Progenitor cell of endocrine pancreas (in vitro differentiated cells): ENCODE measurements around the gene SFXN5. TPM values are rescaled to one million over a fixed set of nuclear protein-coding genes. Genes with fewer than 3 reads are reported as not detected.

Experiments used
- DNase-seq: peaks from one replicate; pipeline ENCODE4 v3.0.0; 2021; ENCODE audit warnings: low spot score; ENCODE audit not compliant: unreplicated experiment
- H3K27ac Mint-ChIP-seq: 2 replicates; pipeline ENCODE4 v1.8.0; 2021; ENCODE audit warnings: mild to moderate bottlenecking, moderate library complexity, mixed read lengths
- H3K27me3 Mint-ChIP-seq: 2 replicates; pipeline ENCODE4 v1.8.0; 2021; ENCODE audit warnings: mixed read lengths
- H3K36me3 Mint-ChIP-seq: 2 replicates; pipeline ENCODE4 v1.8.0; 2022; ENCODE audit warnings: mixed read lengths; ENCODE audit not compliant: insufficient read depth
- H3K4me1 Mint-ChIP-seq: 2 replicates; pipeline ENCODE4 v1.8.0; 2021; ENCODE audit warnings: low read depth, mixed read lengths
- H3K4me3 Mint-ChIP-seq: 2 replicates; pipeline ENCODE4 v1.8.0; 2021; ENCODE audit warnings: low read depth, mild to moderate bottlenecking, moderate library complexity, mixed read lengths
- H3K9me3 Mint-ChIP-seq: 2 replicates; pipeline ENCODE4 v1.8.0; 2021; ENCODE audit warnings: low read depth, mixed read lengths
- total RNA-seq: library from RNA; stranded (reverse); gene quantifications from 2 replicates; pipeline ENCODE4 v1.2.1, GENCODE V29; 2021
- TF ChIP-seq, protein P1 (sequence below): fragments of 200-600 bp; sonication (generic); IDR thresholded peaks from one replicate; pipeline ENCODE4 v1.5.0; 2021; ENCODE audit warnings: antibody characterized with exemption, mild to moderate bottlenecking; ENCODE audit not compliant: unreplicated experiment

The SFXN5 gene
- total RNA-seq, 1 donor from 2014 or later: 33.1 TPM

DNA sequence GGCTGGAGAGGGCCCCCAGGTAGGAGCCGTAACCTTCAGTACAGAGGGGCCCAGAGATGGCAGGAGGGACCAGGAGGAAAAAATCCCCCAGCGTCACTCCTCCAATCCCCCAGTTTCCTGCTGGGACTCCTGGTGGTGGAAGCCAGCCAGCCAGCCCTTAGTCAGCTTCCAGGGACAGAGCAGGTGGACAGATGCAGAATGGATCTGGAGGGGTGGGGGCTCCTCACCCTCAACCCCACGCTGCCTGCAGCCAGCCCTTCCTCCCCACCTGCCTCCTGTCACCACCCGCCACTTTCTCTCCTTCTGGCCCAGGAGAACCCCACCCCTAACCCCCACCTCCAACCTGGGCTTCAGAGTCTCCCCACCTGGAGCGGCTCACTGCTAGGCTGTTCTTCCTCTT is 133.1 kb downstream of the SFXN5 start:
- Mint-ChIP-seq H3K27ac (no peak overlapping the region), H3K9me3 (no peaks in the 10 kb centered on the region), H3K27me3 (peaks cover 37% of the 10 kb centered on the region), H3K4me1 (peaks cover 9% of the 10 kb centered on the region), H3K36me3 (no peaks in the 10 kb centered on the region), H3K4me3 (no peak overlapping the region)
- no peak for DNase-seq
- TF ChIP-seq, protein P1, sequence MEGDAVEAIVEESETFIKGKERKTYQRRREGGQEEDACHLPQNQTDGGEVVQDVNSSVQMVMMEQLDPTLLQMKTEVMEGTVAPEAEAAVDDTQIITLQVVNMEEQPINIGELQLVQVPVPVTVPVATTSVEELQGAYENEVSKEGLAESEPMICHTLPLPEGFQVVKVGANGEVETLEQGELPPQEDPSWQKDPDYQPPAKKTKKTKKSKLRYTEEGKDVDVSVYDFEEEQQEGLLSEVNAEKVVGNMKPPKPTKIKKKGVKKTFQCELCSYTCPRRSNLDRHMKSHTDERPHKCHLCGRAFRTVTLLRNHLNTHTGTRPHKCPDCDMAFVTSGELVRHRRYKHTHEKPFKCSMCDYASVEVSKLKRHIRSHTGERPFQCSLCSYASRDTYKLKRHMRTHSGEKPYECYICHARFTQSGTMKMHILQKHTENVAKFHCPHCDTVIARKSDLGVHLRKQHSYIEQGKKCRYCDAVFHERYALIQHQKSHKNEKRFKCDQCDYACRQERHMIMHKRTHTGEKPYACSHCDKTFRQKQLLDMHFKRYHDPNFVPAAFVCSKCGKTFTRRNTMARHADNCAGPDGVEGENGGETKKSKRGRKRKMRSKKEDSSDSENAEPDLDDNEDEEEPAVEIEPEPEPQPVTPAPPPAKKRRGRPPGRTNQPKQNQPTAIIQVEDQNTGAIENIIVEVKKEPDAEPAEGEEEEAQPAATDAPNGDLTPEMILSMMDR: no peak

DNA sequence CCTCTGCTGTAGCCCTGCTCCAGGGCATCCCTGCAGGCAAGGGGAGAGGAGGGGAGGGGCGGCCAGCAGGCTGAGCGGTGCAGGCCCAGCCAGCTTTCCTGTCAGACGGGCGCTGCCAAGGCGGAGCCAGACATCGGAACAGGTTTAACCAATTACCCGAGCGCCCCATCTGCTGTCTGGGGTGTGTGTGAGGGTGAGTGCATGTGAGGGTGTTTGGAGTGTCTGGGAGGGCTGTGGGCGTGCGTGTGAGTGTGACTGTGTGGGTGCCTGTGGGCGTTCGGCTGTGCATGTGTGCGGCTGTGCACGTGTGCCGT is 134.2 kb downstream of the SFXN5 start:
- H3K4me1 Mint-ChIP-seq: peaks cover 9% of the 10 kb centered on the region
- no peak overlapping the region for H3K4me3 Mint-ChIP-seq
- no peaks in the 10 kb centered on the region for H3K36me3 Mint-ChIP-seq
- H3K27ac Mint-ChIP-seq: no peak overlapping the region
- DNase-seq: no peak
- TF ChIP-seq, protein P1: no peak
- H3K9me3 Mint-ChIP-seq: no peaks in the 10 kb centered on the region
- peaks cover 42% of the 10 kb centered on the region for H3K27me3 Mint-ChIP-seq

DNA sequence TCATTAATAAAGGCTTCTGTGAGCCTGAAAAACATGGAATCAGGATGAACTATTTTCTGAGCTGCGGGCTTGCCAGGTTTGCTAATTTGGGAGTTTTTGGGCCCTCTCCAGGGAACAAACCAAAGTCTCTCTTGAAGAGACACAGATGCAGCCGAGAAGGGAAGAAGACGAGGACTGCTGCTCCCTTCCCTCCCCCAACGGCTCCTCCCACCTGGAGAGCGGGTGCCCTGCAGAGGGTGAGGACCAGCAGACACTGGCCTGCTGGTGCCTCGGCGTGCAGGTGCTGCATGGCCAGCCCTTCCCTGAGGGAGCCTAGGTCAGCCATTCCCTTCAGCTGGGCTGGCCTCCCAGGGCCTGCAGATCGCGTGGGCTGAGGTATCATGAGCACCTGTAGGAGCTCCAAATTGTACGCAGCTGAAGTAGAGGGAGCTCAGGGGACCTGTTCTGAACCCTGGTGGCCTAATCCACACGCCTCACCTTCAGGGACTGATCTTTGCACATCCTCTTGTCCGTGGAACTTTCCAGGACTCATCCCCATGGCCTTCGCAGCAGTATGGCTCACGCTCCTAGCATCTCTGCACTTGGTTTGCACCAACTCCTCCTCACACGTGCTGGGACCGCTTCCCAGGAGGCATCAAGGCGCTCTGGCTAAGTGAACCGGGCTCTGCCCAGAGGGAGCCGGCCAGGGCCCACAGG is 134.7 kb downstream of the SFXN5 start:
- H3K27me3 Mint-ChIP-seq: peaks cover 46% of the 10 kb centered on the region
- no peak for DNase-seq
- H3K27ac Mint-ChIP-seq: no peak overlapping the region
- H3K36me3 Mint-ChIP-seq: no peaks in the 10 kb centered on the region
- no peaks in the 10 kb centered on the region for H3K9me3 Mint-ChIP-seq
- H3K4me1 Mint-ChIP-seq: peaks cover 9% of the 10 kb centered on the region
- TF ChIP-seq, protein P1: no peak
- H3K4me3 Mint-ChIP-seq: no peak overlapping the region

DNA sequence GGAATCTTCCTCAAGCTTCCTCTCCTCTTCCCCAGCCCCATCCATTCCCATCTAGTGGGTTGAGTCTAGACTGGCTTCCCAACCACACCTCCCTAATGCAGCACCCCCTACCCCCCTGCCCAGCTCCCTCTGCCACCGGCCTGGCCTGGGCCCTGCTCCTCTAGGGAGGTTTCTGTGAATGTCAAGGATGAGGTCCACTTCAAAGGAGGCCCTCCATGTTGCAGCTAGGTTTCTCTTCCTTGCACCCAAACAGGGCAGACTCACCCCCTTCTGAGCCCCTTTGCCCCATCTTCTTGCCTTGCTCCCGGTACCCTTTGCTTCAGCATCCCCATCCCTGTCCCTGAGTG is 135.9 kb downstream of the SFXN5 start:
- TF ChIP-seq, protein P1: no peak
- Mint-ChIP-seq H3K4me3 (no peak overlapping the region), H3K27me3 (peaks cover 46% of the 10 kb centered on the region), H3K27ac (no peak overlapping the region), H3K4me1 (peaks cover 4% of the 10 kb centered on the region), H3K36me3 (no peaks in the 10 kb centered on the region), H3K9me3 (no peaks in the 10 kb centered on the region)
- no peak for DNase-seq

DNA sequence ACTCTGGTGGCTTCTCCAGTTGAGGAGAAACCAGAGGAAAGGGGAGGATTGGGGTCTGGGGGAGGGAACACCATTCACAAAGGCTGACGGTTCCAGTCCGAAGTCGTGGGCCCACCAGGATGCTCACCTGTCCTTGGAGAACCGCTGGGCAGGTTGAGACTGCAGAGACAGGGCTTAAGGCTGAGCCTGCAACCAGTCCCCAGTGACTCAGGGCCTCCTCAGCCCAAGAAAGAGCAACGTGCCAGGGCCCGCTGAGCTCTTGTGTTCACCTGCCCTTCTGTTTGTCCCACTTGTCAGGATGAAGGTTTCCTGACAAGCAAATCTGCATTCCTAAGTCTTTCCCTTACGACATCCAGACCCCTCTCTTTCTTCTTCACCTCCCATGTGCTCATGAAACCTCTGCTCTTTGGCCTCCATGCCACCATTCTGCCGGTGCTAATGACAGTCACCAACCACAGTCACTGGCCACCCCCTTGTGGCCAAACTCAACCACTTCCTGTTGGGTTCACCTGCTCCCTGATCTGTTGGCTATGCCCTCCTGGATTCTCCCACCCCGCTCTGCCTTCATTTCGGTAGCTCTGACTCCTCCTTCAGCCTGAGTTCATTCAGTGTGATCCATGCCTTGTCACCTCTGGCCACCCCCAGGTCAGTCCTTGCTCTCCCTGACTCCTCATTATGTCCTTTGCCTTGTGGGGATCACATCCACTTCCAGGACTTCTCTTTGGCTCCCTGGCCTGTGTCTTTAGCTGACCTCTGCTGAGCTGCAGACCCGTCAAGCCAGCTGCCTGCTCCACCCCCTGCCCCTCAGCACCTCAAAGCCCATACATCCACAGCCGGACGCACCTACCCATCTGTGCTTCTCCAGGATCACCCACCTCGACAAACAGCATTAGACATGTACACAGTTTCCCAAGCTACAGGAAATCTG is 136.6 kb downstream of the SFXN5 start:
- peaks cover 1% of the 10 kb centered on the region for H3K4me1 Mint-ChIP-seq
- H3K36me3 Mint-ChIP-seq: no peaks in the 10 kb centered on the region
- TF ChIP-seq, protein P1: peak; percentile 41
- no peak overlapping the region for H3K27ac Mint-ChIP-seq
- no peak overlapping the region for H3K4me3 Mint-ChIP-seq
- DNase-seq: no peak
- no peaks in the 10 kb centered on the region for H3K9me3 Mint-ChIP-seq
- H3K27me3 Mint-ChIP-seq: peaks cover 46% of the 10 kb centered on the region
